Epithelial cell of proximal tubule (primary cell): ENCODE data around the gene FARP1. TPM values are rescaled to one million over a fixed set of nuclear protein-coding genes. Genes with fewer than 3 reads are reported as not detected.

Experiments used
- DNase-seq: peaks from one replicate; pipeline ENCODE4 v3.0.0-alpha.2; 2011; ENCODE audit warnings: low read depth
- H3K4me3 ChIP-seq: 2 replicates; pipeline ENCODE4 v1.5.1; 2011; ENCODE audit warnings: low read depth, mild to moderate bottlenecking, low read length
- total RNA-seq: library from RNA; depleted of rRNA; stranded (reverse); fragments of >200 nt; gene quantifications from 2 replicates; pipeline ENCODE4 v1.2.3, GENCODE V29; 2015
- TF ChIP-seq, protein P1 (sequence below): conservative IDR thresholded peaks from 2 replicates; pipeline ENCODE4 v1.5.1; 2012; ENCODE audit warnings: low read depth, mild to moderate bottlenecking, low read length

FARP1 gene
- total RNA-seq, 1 donor from 2014 or later = 97.0 TPM

DNA sequence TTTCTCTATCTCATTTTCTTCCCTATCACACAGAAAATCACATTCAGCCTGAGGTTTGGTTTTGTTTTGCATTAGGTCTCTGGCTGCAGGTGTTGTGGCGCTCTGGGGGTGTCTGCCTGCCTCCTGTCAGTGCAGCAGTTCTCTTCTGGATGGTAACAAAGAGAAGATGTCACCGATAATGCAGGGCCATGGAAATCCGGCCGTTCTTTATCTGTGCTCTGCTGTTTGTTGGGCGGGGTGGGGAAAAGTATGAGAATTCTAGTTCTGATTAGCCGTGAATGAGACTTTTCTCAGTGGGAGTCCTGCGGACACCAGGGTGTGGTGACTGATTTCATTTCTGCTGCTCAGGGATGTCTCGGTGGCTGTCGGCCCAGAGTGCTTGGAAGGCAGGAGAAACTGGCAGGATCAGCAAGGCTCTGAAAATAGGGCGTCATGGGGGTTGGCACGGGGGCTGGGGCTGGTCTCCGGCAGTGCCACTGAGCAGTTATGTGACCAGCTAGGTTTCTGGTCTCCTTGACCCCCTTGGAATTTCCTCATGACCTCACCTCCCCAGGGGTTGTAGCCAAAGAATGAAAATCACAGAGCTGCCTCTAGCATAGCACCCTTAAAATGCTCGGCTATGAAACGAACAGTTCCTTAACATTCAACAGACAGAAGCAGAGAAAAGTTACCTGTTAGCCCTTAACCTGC is 29.2 kb downstream of the FARP1 start:
- no peak for DNase-seq
- H3K4me3 ChIP-seq = peak overlapping the region; percentile 33
- TF ChIP-seq, protein P1, sequence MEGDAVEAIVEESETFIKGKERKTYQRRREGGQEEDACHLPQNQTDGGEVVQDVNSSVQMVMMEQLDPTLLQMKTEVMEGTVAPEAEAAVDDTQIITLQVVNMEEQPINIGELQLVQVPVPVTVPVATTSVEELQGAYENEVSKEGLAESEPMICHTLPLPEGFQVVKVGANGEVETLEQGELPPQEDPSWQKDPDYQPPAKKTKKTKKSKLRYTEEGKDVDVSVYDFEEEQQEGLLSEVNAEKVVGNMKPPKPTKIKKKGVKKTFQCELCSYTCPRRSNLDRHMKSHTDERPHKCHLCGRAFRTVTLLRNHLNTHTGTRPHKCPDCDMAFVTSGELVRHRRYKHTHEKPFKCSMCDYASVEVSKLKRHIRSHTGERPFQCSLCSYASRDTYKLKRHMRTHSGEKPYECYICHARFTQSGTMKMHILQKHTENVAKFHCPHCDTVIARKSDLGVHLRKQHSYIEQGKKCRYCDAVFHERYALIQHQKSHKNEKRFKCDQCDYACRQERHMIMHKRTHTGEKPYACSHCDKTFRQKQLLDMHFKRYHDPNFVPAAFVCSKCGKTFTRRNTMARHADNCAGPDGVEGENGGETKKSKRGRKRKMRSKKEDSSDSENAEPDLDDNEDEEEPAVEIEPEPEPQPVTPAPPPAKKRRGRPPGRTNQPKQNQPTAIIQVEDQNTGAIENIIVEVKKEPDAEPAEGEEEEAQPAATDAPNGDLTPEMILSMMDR = no peak

DNA sequence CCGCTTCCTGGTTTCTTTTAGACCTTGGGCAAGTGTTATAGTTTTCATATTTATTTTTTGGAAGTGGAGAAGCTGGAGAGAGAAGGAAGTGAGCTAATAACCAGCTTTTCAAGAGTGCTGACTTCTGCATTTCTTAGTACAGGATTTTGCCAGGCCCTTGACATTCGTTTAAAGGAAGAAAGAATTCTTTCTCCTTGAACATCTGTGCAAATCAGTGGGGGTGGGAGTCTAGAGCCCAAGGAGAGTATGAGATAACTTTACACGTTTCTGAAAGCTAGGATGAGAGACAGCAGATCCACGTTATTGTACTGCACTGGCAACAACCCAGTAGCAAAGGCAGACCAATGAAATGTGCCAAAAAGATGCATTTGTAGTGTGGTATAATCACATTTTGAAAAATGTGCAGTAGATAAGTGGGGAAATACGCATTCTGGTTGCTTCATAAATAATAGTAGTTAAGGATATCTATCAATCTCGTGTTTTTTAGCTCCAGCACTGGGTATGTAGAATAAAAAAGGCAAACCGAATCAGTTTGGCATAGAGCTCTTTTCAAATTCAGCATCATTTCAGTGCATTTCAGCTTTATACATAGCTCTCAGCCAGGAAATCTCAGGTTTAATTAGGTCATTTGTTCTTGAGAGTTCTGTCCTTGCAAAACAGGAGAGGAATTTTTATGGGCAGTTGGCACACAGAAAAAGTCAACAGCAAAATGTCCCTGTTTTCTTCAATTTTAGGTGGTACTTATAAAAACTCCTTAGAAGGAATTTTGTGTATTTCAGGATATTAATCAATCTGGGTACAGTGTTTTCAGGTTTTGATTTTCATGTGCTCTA is 29.9 kb downstream of the FARP1 start:
- no peak for DNase-seq
- H3K4me3 ChIP-seq = no peak overlapping the region
- TF ChIP-seq, protein P1 = no peak

DNA sequence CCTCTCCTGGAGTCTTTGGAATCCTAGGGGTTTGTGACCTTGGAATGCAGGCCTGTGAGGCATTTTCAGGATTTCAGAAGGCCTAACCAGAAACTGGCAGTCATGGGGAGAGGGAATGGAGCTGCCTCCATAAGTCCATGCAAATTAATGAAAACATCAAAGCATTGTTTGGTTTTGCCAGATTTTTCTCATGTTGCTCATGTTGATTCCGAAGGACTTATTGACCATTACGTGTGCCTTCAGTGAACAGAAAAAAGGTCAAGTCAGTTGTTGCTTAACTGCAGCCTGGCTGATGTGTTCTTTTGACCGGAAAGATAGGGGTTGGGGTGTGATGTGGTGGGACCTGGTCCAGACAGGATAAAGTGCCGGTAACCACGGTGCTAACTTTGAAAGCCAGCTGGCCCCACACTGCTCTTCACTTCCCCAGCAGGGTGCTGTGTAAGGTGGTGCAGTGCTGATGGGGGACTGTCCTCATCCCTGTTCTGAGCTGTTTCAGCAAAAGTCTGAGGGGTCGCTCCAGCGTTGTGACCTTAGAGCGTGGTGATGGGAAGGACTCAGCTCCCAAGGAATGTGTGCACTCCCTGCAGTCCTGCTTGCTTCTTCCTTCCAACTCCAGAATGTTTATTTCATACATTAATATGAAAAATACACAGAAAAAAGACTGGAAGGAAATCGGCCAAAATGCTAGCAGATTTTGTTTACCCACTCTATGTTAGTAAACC is 30.7 kb downstream of the FARP1 start:
- H3K4me3 ChIP-seq = no peak overlapping the region
- TF ChIP-seq, protein P1 = no peak
- peak; percentile 100 for DNase-seq

DNA sequence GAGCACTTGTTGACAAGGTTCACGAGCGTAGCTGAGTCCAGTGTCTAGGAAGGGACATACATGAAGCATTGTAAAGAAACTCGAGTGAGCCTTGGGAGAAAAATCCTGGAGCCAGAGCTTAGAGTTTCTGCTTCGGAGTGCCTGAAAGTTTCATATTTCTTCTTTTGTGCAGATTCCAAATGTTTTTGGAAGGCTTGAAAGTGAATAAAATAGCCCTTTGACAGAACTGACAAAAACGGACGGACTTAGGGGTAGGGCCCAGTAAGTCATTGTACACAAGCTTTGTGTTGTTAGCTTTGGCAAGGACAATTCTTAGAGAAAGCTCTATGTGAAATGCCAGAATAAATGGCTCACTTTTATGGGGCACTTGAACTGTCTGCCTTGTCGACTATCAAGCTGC is 31.4 kb downstream of the FARP1 start:
- TF ChIP-seq, protein P1 = no peak
- no peak for DNase-seq
- no peak overlapping the region for H3K4me3 ChIP-seq

DNA sequence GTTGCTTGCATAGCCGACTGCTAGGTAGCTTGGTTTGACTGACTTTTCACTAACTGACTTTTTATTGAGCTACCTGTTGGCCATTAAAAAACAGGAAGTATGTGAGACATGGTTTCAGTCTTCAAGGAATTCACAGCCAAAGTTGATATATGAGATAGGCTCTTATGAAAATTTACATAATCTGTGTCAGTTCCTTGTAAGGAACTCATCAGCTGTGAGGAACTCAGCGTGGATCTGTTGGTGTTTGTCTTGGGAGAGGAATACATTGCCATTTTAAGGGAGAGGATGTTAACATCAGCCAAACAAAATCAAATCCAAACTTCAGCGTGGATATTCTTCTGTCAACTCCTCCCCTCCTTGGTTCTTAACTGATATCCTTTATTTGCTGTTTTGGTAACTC is 32.1 kb downstream of the FARP1 start:
- TF ChIP-seq, protein P1 = no peak
- no peak for DNase-seq
- no peak overlapping the region for H3K4me3 ChIP-seq

DNA sequence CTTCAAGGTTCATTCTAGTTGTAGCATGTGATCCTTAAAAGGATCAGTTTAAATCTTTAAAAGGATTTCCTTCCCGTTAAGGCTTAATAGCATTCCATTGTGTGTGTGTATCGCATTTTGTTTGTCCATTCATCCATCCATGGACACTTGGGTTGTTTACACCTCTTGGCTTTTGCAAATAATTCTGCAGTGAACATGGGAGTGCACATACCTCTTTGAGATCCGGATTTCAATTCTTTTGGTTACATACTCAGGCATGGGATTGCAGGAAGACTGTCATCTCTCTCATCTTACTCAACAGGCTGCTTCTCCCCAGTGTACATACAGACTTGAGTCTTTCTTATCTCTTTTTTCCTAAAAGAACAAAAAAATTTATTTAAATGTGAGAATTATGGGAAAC is 32.9 kb downstream of the FARP1 start:
- TF ChIP-seq, protein P1 = no peak
- no peak overlapping the region for H3K4me3 ChIP-seq
- DNase-seq = peak; percentile 76
